Astrocyte of the spinal cord (primary cell): ENCODE data around the gene ARL15.

Experiments
- DNase-seq: peaks from one replicate; pipeline ENCODE4 v3.0.0; 2011; ENCODE audit warnings: low read depth, low spot score
- H3K4me3 ChIP-seq: 2 replicates; pipeline ENCODE4 v1.5.1; 2011; ENCODE audit warnings: low read depth, mild to moderate bottlenecking, low read length, moderate library complexity
- CTCF ChIP-seq: IDR thresholded peaks from 2 replicates; pipeline ENCODE4 v1.5.1; 2012; ENCODE audit warnings: low read depth, mild to moderate bottlenecking, low read length, inconsistent platforms
- in situ Hi-C: cut with HindIII; loops from 2 replicates; pipeline ENCODE4 v1.10.0; 2017; ENCODE audit warnings: low sequenced_read_pairs

Gene ARL15

GRCh38 chr5:54186108-54186507, 124.3 kb downstream of the ARL15 start:
- no peak for DNase-seq
- TF ChIP-seq CTCF, result no peak
- in situ Hi-C loops, result no loop called here
- no peak overlapping the region for H3K4me3 ChIP-seq

- in situ Hi-C loops, result no loop called here
These were observed 125.6 kb downstream of the ARL15 start for GRCh38 chr5:54184806-54185205.

GRCh38 chr5:54180630-54181031, 129.7 kb downstream of the ARL15 start:
- peak; percentile 8 for DNase-seq
- in situ Hi-C loops, result no loop called here
- TF ChIP-seq CTCF, result no peak
- no peak overlapping the region for H3K4me3 ChIP-seq

More at GRCh38 chr5:54184806-54185205, 125.6 kb downstream of the ARL15 start:
- H3K4me3 ChIP-seq, result no peak overlapping the region
- DNase-seq, result no peak
- no peak for TF ChIP-seq CTCF

GRCh38 chr5:54178991-54179390, 131.4 kb downstream of the ARL15 start:
- H3K4me3 ChIP-seq, result no peak overlapping the region
- DNase-seq, result no peak
- in situ Hi-C loops, result no loop called here
- no peak for TF ChIP-seq CTCF

GRCh38 chr5:54178207-54178606, 132.2 kb downstream of the ARL15 start:
- in situ Hi-C loops, result no loop called here
- DNase-seq, result no peak
- H3K4me3 ChIP-seq, result no peak overlapping the region
- TF ChIP-seq CTCF, result no peak

GRCh38 chr5:54177058-54177457, 133.3 kb downstream of the ARL15 start:
- no peak overlapping the region for H3K4me3 ChIP-seq
- no peak for DNase-seq
- in situ Hi-C loops, result no loop called here
- TF ChIP-seq CTCF, result no peak
